AG09309 (cell line): ENCODE data around the gene CC2D2A.

Experiments used
- DNase-seq: peaks from one replicate; pipeline ENCODE4 v3.0.0-alpha.2; 2010; ENCODE audit warnings: low read depth
- H3K4me3 ChIP-seq: 2 replicates; pipeline ENCODE4 v1.5.1; 2011; ENCODE audit warnings: mild to moderate bottlenecking, low read depth, low read length, moderate library complexity; ENCODE audit not compliant: control insufficient read depth
- CTCF ChIP-seq: IDR thresholded peaks from 2 replicates; pipeline ENCODE4 v1.5.1; 2011; ENCODE audit warnings: mild to moderate bottlenecking, low read depth, low read length, inconsistent platforms; ENCODE audit not compliant: insufficient read depth, control insufficient read depth; ENCODE audit errors: missing control alignments

CC2D2A gene

GRCh38 chr4:15585331-15585730 is 115.6 kb downstream of the CC2D2A start:
- H3K4me3 ChIP-seq = no peak overlapping the region
- no peak for DNase-seq
- no peak for TF ChIP-seq CTCF

- TF ChIP-seq CTCF = no peak
- DNase-seq = no peak
Measured at GRCh38 chr4:15586066-15586465, 116.4 kb downstream of the CC2D2A start.

GRCh38 chr4:15587649-15588048 is 118.0 kb downstream of the CC2D2A start:
- no peak for DNase-seq
- H3K4me3 ChIP-seq = no peak overlapping the region
- TF ChIP-seq CTCF = no peak

More at GRCh38 chr4:15586066-15586465, 116.4 kb downstream of the CC2D2A start:
- H3K4me3 ChIP-seq = no peak overlapping the region

GRCh38 chr4:15592799-15593198 is 123.1 kb downstream of the CC2D2A start:
- H3K4me3 ChIP-seq = no peak overlapping the region
- TF ChIP-seq CTCF = no peak
- no peak for DNase-seq

GRCh38 chr4:15598644-15599043 is 129.0 kb downstream of the CC2D2A start:
- H3K4me3 ChIP-seq = no peak overlapping the region
- TF ChIP-seq CTCF = no peak
- DNase-seq = no peak

GRCh38 chr4:15600176-15600575 is 130.5 kb downstream of the CC2D2A start:
- no peak for DNase-seq
- no peak overlapping the region for H3K4me3 ChIP-seq
- TF ChIP-seq CTCF = no peak

- TF ChIP-seq CTCF = no peak
- DNase-seq = no peak
- no peak overlapping the region for H3K4me3 ChIP-seq
Measured at GRCh38 chr4:15601862-15602261, 132.2 kb downstream of the CC2D2A start.
